HepG2 (cell line): ENCODE results near the gene SEMA3F. TPM values are rescaled to one million over a fixed set of nuclear protein-coding genes. Genes with fewer than 3 reads are reported as not detected.

Experiments used
- CC2D1A ChIP-seq: sonication (generic); formaldehyde crosslinking; IDR thresholded peaks from 2 replicates; pipeline ENCODE4 v1.8.1; 2023; ENCODE audit warnings: mild to moderate bottlenecking, missing genetic modification reagents
- CEBPB ChIP-seq: IDR thresholded peaks from 2 replicates; pipeline ENCODE4 v1.6.1; 2011; ENCODE audit warnings: low read depth, low read length, improper control_type of control experiment, borderline replicate concordance
- CEBPG ChIP-seq: IDR thresholded peaks from 2 replicates; pipeline ENCODE4 v1.6.1; 2016
- DR1 ChIP-seq: sonication (generic); formaldehyde crosslinking; IDR thresholded peaks from 2 replicates; pipeline ENCODE4 v1.8.0; 2021; ENCODE audit warnings: mild to moderate bottlenecking, missing genetic modification reagents, inconsistent platforms
- GPN1 ChIP-seq: sonication (generic); formaldehyde crosslinking; IDR thresholded peaks from 2 replicates; pipeline ENCODE4 v1.5.1; 2020; ENCODE audit warnings: missing genetic modification reagents, borderline replicate concordance
- GTF2F1 ChIP-seq: fragments of 150-350 bp; IDR thresholded peaks from 2 replicates; pipeline ENCODE4 v1.6.1; 2014; ENCODE audit warnings: low read length
- JARID2 ChIP-seq: sonication (generic); formaldehyde crosslinking; IDR thresholded peaks from 2 replicates; pipeline ENCODE4 v1.8.1; 2023; ENCODE audit warnings: missing genetic modification reagents, inconsistent platforms; ENCODE audit not compliant: insufficient replicate concordance
- KDM5B ChIP-seq: sonication (generic); formaldehyde crosslinking; IDR thresholded peaks from 2 replicates; pipeline ENCODE4 v1.4.0; 2020; ENCODE audit warnings: missing genetic modification reagents, mild to moderate bottlenecking, borderline replicate concordance
- MAFF ChIP-seq: IDR thresholded peaks from 2 replicates; pipeline ENCODE4 v1.6.1; 2011; ENCODE audit warnings: low read depth, low read length, improper control_type of control experiment
- MEIS2 ChIP-seq: sonication (generic); formaldehyde crosslinking; IDR thresholded peaks from 2 replicates; pipeline ENCODE4 v1.9.0; 2021; ENCODE audit warnings: mild to moderate bottlenecking, missing genetic modification reagents
- MXD1 ChIP-seq: sonication (generic); formaldehyde crosslinking; IDR thresholded peaks from 2 replicates; pipeline ENCODE4 v1.4.0; 2020; ENCODE audit warnings: mild to moderate bottlenecking, missing genetic modification reagents
- NCOA2 ChIP-seq: sonication (generic); formaldehyde crosslinking; IDR thresholded peaks from 2 replicates; pipeline ENCODE4 v1.8.0; 2022; ENCODE audit warnings: inconsistent platforms
- NR0B2 ChIP-seq: sonication (generic); formaldehyde crosslinking; IDR thresholded peaks from 2 replicates; pipeline ENCODE4 v1.4.0; 2020; ENCODE audit warnings: mild to moderate bottlenecking, missing genetic modification reagents
- RAD51 ChIP-seq: fragments of 450-650 bp; IDR thresholded peaks from 2 replicates; pipeline ENCODE4 v1.6.1; 2016; ENCODE audit warnings: borderline replicate concordance
- RBM39 ChIP-seq: fragments of 200-400 bp; formaldehyde crosslinking; IDR thresholded peaks from one replicate; pipeline ENCODE4 v1.6.1; 2018; ENCODE audit warnings: antibody characterized with exemption, mild to moderate bottlenecking, low read depth, low read length; ENCODE audit not compliant: poor library complexity, severe bottlenecking
- REXO4 ChIP-seq: sonication (generic); formaldehyde crosslinking; IDR thresholded peaks from 2 replicates; pipeline ENCODE4 v1.8.0; 2022; ENCODE audit warnings: missing genetic modification reagents, mild to moderate bottlenecking, borderline replicate concordance
- SOX6 ChIP-seq, 2 experiments: fragments of 450-650 bp in 1 of 2; sonication (generic) in 1 of 2; formaldehyde crosslinking in 1 of 2; IDR thresholded peaks; 2 replicates each; pipeline versions ENCODE4 v1.4.0 to v1.6.1; 2017 to 2020; ENCODE audit warnings: antibody characterized with exemption in 1 of 2, mild to moderate bottlenecking in 1 of 2, missing genetic modification reagents in 1 of 2
- SRF ChIP-seq: IDR thresholded peaks from 2 replicates; pipeline ENCODE4 v1.6.1; 2011; ENCODE audit warnings: mild to moderate bottlenecking, low read depth, low read length, moderate library complexity
- SUZ12 ChIP-seq: fragments of 150-350 bp; IDR thresholded peaks from 2 replicates; pipeline ENCODE4 v1.6.1; 2014; ENCODE audit warnings: low read depth, low read length
- TCF7 ChIP-seq: sonication (generic); IDR thresholded peaks from 2 replicates; pipeline ENCODE4 v1.6.1; 2016; ENCODE audit warnings: antibody characterized with exemption, low read depth
- ZNF33B ChIP-seq: sonication (generic); formaldehyde crosslinking; IDR thresholded peaks from 2 replicates; pipeline ENCODE4 v1.5.1; 2020; ENCODE audit warnings: mild to moderate bottlenecking, missing genetic modification reagents
- ZNF549 ChIP-seq: sonication (generic); formaldehyde crosslinking; IDR thresholded peaks from 2 replicates; pipeline ENCODE4 v1.5.0; 2020; ENCODE audit warnings: missing genetic modification reagents
- ZNF563 ChIP-seq: sonication (generic); formaldehyde crosslinking; IDR thresholded peaks from 2 replicates; pipeline ENCODE4 v1.8.0; 2022; ENCODE audit warnings: mild to moderate bottlenecking, moderate library complexity, missing genetic modification reagents
- ZNF646 ChIP-seq: sonication (generic); formaldehyde crosslinking; IDR thresholded peaks from 2 replicates; pipeline ENCODE4 v1.9.0; 2021; ENCODE audit warnings: mild to moderate bottlenecking, missing genetic modification reagents
- ZNF781 ChIP-seq: sonication (generic); formaldehyde crosslinking; IDR thresholded peaks from 2 replicates; pipeline ENCODE4 v1.5.1; 2020; ENCODE audit warnings: borderline replicate concordance, mild to moderate bottlenecking, missing genetic modification reagents; ENCODE audit errors: not compliant biosample characterization
- polyA plus RNA-seq, 8 experiments: library from polyadenylated mRNA; depleted of rRNA in 3 of 8; stranded (reverse) in 7 of 8; unstranded in 1 of 8; fragments of >200 nt; fragmentation: Illumina TruSeq in 4 of 8; extraction: Trizol in 4 of 8; gene quantifications; 2 replicates each; pipeline versions ENCODE4 v1.2.1 to v1.2.3, GENCODE V29; 2011 to 2016; ENCODE audit warnings: low read depth in 4 of 8, missing spikeins in 1 of 8, mixed read lengths in 1 of 8; ENCODE audit not compliant: insufficient read depth in 1 of 8
- total RNA-seq, 5 experiments: library from RNA; depleted of rRNA; stranded (reverse); fragments of >200 nt; fragmentation: Illumina TruSeq; extraction: Trizol; gene quantifications; 2 replicates each; pipeline ENCODE4 v1.2.3, GENCODE V29; 2016; ENCODE audit warnings: low read depth in 1 of 5

The SEMA3F gene
- total and polyA plus RNA-seq, 2 of the 13 experiments (the other 11 are each of a cell fraction or from before 2014, with no cell fraction given), result 7.6 to 17.2 TPM

GRCh38 chr3:50203113-50203808 is 48.1 kb downstream of the SEMA3F start (continued):
- peak; percentile 73 for TF ChIP-seq RBM39
- no peak for TF ChIP-seq CEBPG (CRISPR knock-in tag)
- TF ChIP-seq KDM5B (CRISPR knock-in tag), result peak; percentile 48; the same call in 1 of the 2 replicates
- TF ChIP-seq NCOA2 (CRISPR knock-in tag), result peak; percentile 84
- no peak for TF ChIP-seq NR0B2 (CRISPR knock-in tag)
- peak; percentile 30; the same call in 1 of the 2 replicates for TF ChIP-seq ZNF563 (CRISPR knock-in tag)
- peak; percentile 62 for TF ChIP-seq DR1 (CRISPR knock-in tag)
- TF ChIP-seq RAD51, result no peak
- no peak for TF ChIP-seq CEBPB
- TF ChIP-seq TCF7, result peak; percentile 13; the same call in 1 of the 2 replicates
- no peak for TF ChIP-seq ZNF646
- peak; percentile 87 for TF ChIP-seq MEIS2 (CRISPR knock-in tag)
- TF ChIP-seq SUZ12, result no peak
- no peak for TF ChIP-seq SOX6 (IDR thresholded peaks at IDR 0.05)
- peak; percentile 81 for TF ChIP-seq SOX6 (CRISPR knock-in tag; IDR thresholded peaks at IDR 0.05)
- TF ChIP-seq ZNF781 (CRISPR knock-in tag), result no peak
- TF ChIP-seq CC2D1A (CRISPR knock-in tag), result no peak
- no peak for TF ChIP-seq REXO4 (CRISPR knock-in tag)
- peak; percentile 56; the same call in 1 of the 2 replicates for TF ChIP-seq MXD1 (CRISPR knock-in tag)
- TF ChIP-seq SRF, result no peak
- no peak for TF ChIP-seq MAFF
- TF ChIP-seq GTF2F1, result no peak
- TF ChIP-seq ZNF33B (CRISPR knock-in tag), result no peak; the same call in 1 of the 2 replicates
- no peak for TF ChIP-seq ZNF549 (CRISPR knock-in tag)
- no peak for TF ChIP-seq GPN1 (CRISPR knock-in tag)
- no peak for TF ChIP-seq JARID2 (CRISPR knock-in tag)
